ENCODE data around the gene LDLR.
"Not testable (repeated sequence)": the region's sequence is repeated elsewhere in the genome, so short reads cannot be mapped to it uniquely, and the experiment has no call there.

LDLR gene

GRCh38 chr19:11094520-11094894, 5.2 kb downstream of the LDLR start:
- no peak for DNase-seq (ENCODE audit: low spot score)
- in situ Hi-C loops (cut with MboI; ENCODE audit: low pct_unique_long_range_greater_than_20kb, low sequenced_read_pairs, unreplicated experiment): no loop called here
- no peak for TF ChIP-seq CTCF (IDR thresholded peaks at IDR 0.05; ENCODE audit: extremely low read depth, insufficient read depth, missing control alignments)

GRCh38 chr19:11096210-11096841, 7.1 kb downstream of the LDLR start:
- DNase-seq (ENCODE audit: low spot score): peak; percentile 56

GRCh38 chr19:11097367-11097766, 8.1 kb downstream of the LDLR start:
- DNase-seq (ENCODE audit: low spot score); in situ Hi-C loops (cut with MboI; ENCODE audit: low pct_unique_long_range_greater_than_20kb, low sequenced_read_pairs, unreplicated experiment): not testable (repeated sequence)

More at GRCh38 chr19:11096210-11096841, 7.1 kb downstream of the LDLR start:
- no peak for TF ChIP-seq CTCF (IDR thresholded peaks at IDR 0.05; ENCODE audit: extremely low read depth, insufficient read depth, missing control alignments)
- in situ Hi-C loops (cut with MboI; ENCODE audit: low pct_unique_long_range_greater_than_20kb, low sequenced_read_pairs, unreplicated experiment): no loop called here

- no peak for TF ChIP-seq CTCF (IDR thresholded peaks at IDR 0.05; ENCODE audit: extremely low read depth, insufficient read depth, missing control alignments)
- DNase-seq (ENCODE audit: low spot score): no peak
- in situ Hi-C loops (cut with MboI; ENCODE audit: low pct_unique_long_range_greater_than_20kb, low sequenced_read_pairs, unreplicated experiment): no loop called here
These were observed 9.1 kb downstream of the LDLR start for GRCh38 chr19:11098327-11098726.

- TF ChIP-seq CTCF (IDR thresholded peaks at IDR 0.05; ENCODE audit: extremely low read depth, insufficient read depth, missing control alignments): no peak
- DNase-seq (ENCODE audit: low spot score): no peak
- in situ Hi-C loops (cut with MboI; ENCODE audit: low pct_unique_long_range_greater_than_20kb, low sequenced_read_pairs, unreplicated experiment): no loop called here
These were observed 9.6 kb downstream of the LDLR start for GRCh38 chr19:11098861-11099260.

- TF ChIP-seq CTCF (IDR thresholded peaks at IDR 0.05; ENCODE audit: extremely low read depth, insufficient read depth, missing control alignments): no peak
- no peak for DNase-seq (ENCODE audit: low spot score)
- in situ Hi-C loops (cut with MboI; ENCODE audit: low pct_unique_long_range_greater_than_20kb, low sequenced_read_pairs, unreplicated experiment): no loop called here
These were observed 10.8 kb downstream of the LDLR start for GRCh38 chr19:11100049-11100448.

GRCh38 chr19:11101057-11101456, 11.8 kb downstream of the LDLR start:
- TF ChIP-seq CTCF (IDR thresholded peaks at IDR 0.05; ENCODE audit: extremely low read depth, insufficient read depth, missing control alignments): no peak

More at GRCh38 chr19:11101057-11101456, 11.8 kb downstream of the LDLR start:
- no peak for DNase-seq (ENCODE audit: low spot score)
- in situ Hi-C loops (cut with MboI; ENCODE audit: low pct_unique_long_range_greater_than_20kb, low sequenced_read_pairs, unreplicated experiment): no loop called here

All from GM13977 (cell line).